Epithelial cell of esophagus (primary cell): Measurements from ENCODE around the gene NPY4R2.
"Not testable (repeated sequence)": the region's sequence is repeated elsewhere in the genome, so short reads cannot be mapped to it uniquely, and the experiment has no call there.

Experiments used
- DNase-seq: peaks from one replicate; pipeline ENCODE4 v3.0.0; 2010; ENCODE audit warnings: low read depth
- H3K4me3 ChIP-seq: 2 replicates; pipeline ENCODE4 v1.5.1; 2011; ENCODE audit warnings: mild to moderate bottlenecking, low read length, control low read depth

Gene NPY4R2

GRCh38 chr10:47964280-47965063, 46.0 kb downstream of the NPY4R2 start:
- H3K4me3 ChIP-seq, DNase-seq: not testable (repeated sequence)

GRCh38 chr10:47968988-47969387, 50.5 kb downstream of the NPY4R2 start:
- DNase-seq, H3K4me3 ChIP-seq: not testable (repeated sequence)

GRCh38 chr10:47970047-47970446, 51.6 kb downstream of the NPY4R2 start:
- DNase-seq, H3K4me3 ChIP-seq: not testable (repeated sequence)

GRCh38 chr10:47971598-47971997, 53.1 kb downstream of the NPY4R2 start:
- DNase-seq, H3K4me3 ChIP-seq: not testable (repeated sequence)

GRCh38 chr10:47972077-47972476, 53.6 kb downstream of the NPY4R2 start:
- not testable (repeated sequence) for DNase-seq, H3K4me3 ChIP-seq
